Activated naive CD8-positive, alpha-beta T cell (primary cell): Measurements from ENCODE around the gene TRIM26.
"Not testable (repeated sequence)": the region's sequence is repeated elsewhere in the genome, so short reads cannot be mapped to it uniquely, and the experiment has no call there.

Source experiments
- H3K27ac Mint-ChIP-seq: one replicate; pipeline ENCODE4 v1.8.0; 2021; ENCODE audit warnings: mixed read lengths
- H3K27me3 Mint-ChIP-seq: one replicate; pipeline ENCODE4 v1.8.0; 2021; ENCODE audit warnings: mixed read lengths
- H3K36me3 Mint-ChIP-seq: one replicate; pipeline ENCODE4 v1.8.0; 2021; ENCODE audit warnings: mixed read lengths
- H3K4me1 Mint-ChIP-seq: one replicate; pipeline ENCODE4 v1.8.0; 2021; ENCODE audit warnings: low read depth, mixed read lengths
- H3K4me3 Mint-ChIP-seq: one replicate; pipeline ENCODE4 v1.8.0; 2021; ENCODE audit warnings: mild to moderate bottlenecking, mixed read lengths
- H3K9me3 Mint-ChIP-seq: one replicate; pipeline ENCODE4 v1.8.0; 2021; ENCODE audit warnings: low read depth, mixed read lengths

The TRIM26 gene

GRCh38 chr6:30212865-30213666 lies at the start of gene TRIM26:
Gene TRIM26, minus strand, starts transcription at chr6:30213406. Its CDS starts 14,303 bp downstream, at chr6:30199103.
- Mint-ChIP-seq H3K4me3 (peak within 1 kb of the TSS; percentile 93), H3K27ac (peak within 1 kb of the TSS; percentile 98), H3K36me3 (peaks cover 10% of the 10 kb centered on the region), H3K27me3 (no peaks in the 10 kb centered on the region), H3K4me1 (peaks cover 56% of the 10 kb centered on the region), H3K9me3 (no peaks in the 10 kb centered on the region)

GRCh38 chr6:30260036-30260504 lies 46.9 kb upstream of the TRIM26 start:
- Mint-ChIP-seq H3K4me3 (peak overlapping the region; percentile 92), H3K36me3 (peaks cover 19% of the 10 kb centered on the region), H3K4me1 (peaks cover 17% of the 10 kb centered on the region), H3K27ac (peak overlapping the region; percentile 61), H3K27me3 (no peaks in the 10 kb centered on the region), H3K9me3 (no peaks in the 10 kb centered on the region)

- Mint-ChIP-seq H3K27ac (peak overlapping the region; percentile 87), H3K4me1 (peaks cover 17% of the 10 kb centered on the region), H3K4me3 (peak overlapping the region; percentile 92), H3K9me3 (no peaks in the 10 kb centered on the region), H3K27me3 (no peaks in the 10 kb centered on the region), H3K36me3 (peaks cover 15% of the 10 kb centered on the region)
Observed at GRCh38 chr6:30259140-30260035, 46.2 kb upstream of the TRIM26 start.

- no peak overlapping the region for H3K27ac Mint-ChIP-seq
- H3K4me3 Mint-ChIP-seq, result peak overlapping the region; percentile 24
- H3K27me3 Mint-ChIP-seq, result no peaks in the 10 kb centered on the region
- H3K4me1 Mint-ChIP-seq, result peaks cover 17% of the 10 kb centered on the region
- no peaks in the 10 kb centered on the region for H3K9me3 Mint-ChIP-seq
- peaks cover 6% of the 10 kb centered on the region for H3K36me3 Mint-ChIP-seq
Observed at GRCh38 chr6:30258204-30258603, 45.0 kb upstream of the TRIM26 start.

GRCh38 chr6:30252417-30252816 lies 39.2 kb upstream of the TRIM26 start:
- not testable (repeated sequence) for H3K9me3 Mint-ChIP-seq, H3K36me3 Mint-ChIP-seq, H3K4me1 Mint-ChIP-seq, H3K27me3 Mint-ChIP-seq, H3K27ac Mint-ChIP-seq, H3K4me3 Mint-ChIP-seq

- H3K27me3 Mint-ChIP-seq, result peaks cover 12% of the 10 kb centered on the region
- H3K4me3 Mint-ChIP-seq, result no peak overlapping the region
- H3K27ac Mint-ChIP-seq, result no peak overlapping the region
- no peaks in the 10 kb centered on the region for H3K9me3 Mint-ChIP-seq
- peaks cover 3% of the 10 kb centered on the region for H3K4me1 Mint-ChIP-seq
- no peaks in the 10 kb centered on the region for H3K36me3 Mint-ChIP-seq
Observed at GRCh38 chr6:30244560-30244959, 31.4 kb upstream of the TRIM26 start.

GRCh38 chr6:30238178-30238795 lies 25.1 kb upstream of the TRIM26 start:
- Mint-ChIP-seq H3K4me3 (no peak overlapping the region), H3K9me3 (no peaks in the 10 kb centered on the region), H3K36me3 (no peaks in the 10 kb centered on the region), H3K27ac (no peak overlapping the region), H3K4me1 (no peaks in the 10 kb centered on the region), H3K27me3 (peaks cover 27% of the 10 kb centered on the region)

- Mint-ChIP-seq H3K36me3 (peaks cover 2% of the 10 kb centered on the region), H3K4me3 (no peak overlapping the region), H3K27ac (no peak overlapping the region), H3K27me3 (peaks cover 19% of the 10 kb centered on the region), H3K9me3 (peaks cover 3% of the 10 kb centered on the region), H3K4me1 (no peaks in the 10 kb centered on the region)
Observed at GRCh38 chr6:30234356-30234755, 21.1 kb upstream of the TRIM26 start.

- no peak overlapping the region for H3K4me3 Mint-ChIP-seq
- peaks cover 4% of the 10 kb centered on the region for H3K9me3 Mint-ChIP-seq
- peaks cover 5% of the 10 kb centered on the region for H3K36me3 Mint-ChIP-seq
- H3K27me3 Mint-ChIP-seq, result peaks cover 7% of the 10 kb centered on the region
- peaks cover 16% of the 10 kb centered on the region for H3K4me1 Mint-ChIP-seq
- no peak overlapping the region for H3K27ac Mint-ChIP-seq
Observed at GRCh38 chr6:30231067-30231466, 17.9 kb upstream of the TRIM26 start.

- H3K4me1 Mint-ChIP-seq, result peaks cover 16% of the 10 kb centered on the region
- H3K4me3 Mint-ChIP-seq, result peak overlapping the region; percentile 63
Observed at GRCh38 chr6:30227763-30228487, 14.7 kb upstream of the TRIM26 start.

GRCh38 chr6:30227242-30227722 lies 14.1 kb upstream of the TRIM26 start:
- Mint-ChIP-seq H3K36me3 (peaks cover 14% of the 10 kb centered on the region), H3K27me3 (peaks cover 1% of the 10 kb centered on the region), H3K4me3 (peak overlapping the region; percentile 63), H3K4me1 (peaks cover 16% of the 10 kb centered on the region), H3K27ac (peak overlapping the region; percentile 91), H3K9me3 (peaks cover 8% of the 10 kb centered on the region)

More at GRCh38 chr6:30227763-30228487, 14.7 kb upstream of the TRIM26 start:
- peak overlapping the region; percentile 91 for H3K27ac Mint-ChIP-seq
- peaks cover 8% of the 10 kb centered on the region for H3K9me3 Mint-ChIP-seq
- H3K27me3 Mint-ChIP-seq, result peaks cover 4% of the 10 kb centered on the region
- peaks cover 10% of the 10 kb centered on the region for H3K36me3 Mint-ChIP-seq

- H3K4me3 Mint-ChIP-seq, result no peak overlapping the region
- H3K4me1 Mint-ChIP-seq, result peaks cover 18% of the 10 kb centered on the region
- no peak overlapping the region for H3K27ac Mint-ChIP-seq
- H3K27me3 Mint-ChIP-seq, result no peaks in the 10 kb centered on the region
- H3K36me3 Mint-ChIP-seq, result peaks cover 9% of the 10 kb centered on the region
- H3K9me3 Mint-ChIP-seq, result peaks cover 5% of the 10 kb centered on the region
Observed at GRCh38 chr6:30223339-30223738, 10.1 kb upstream of the TRIM26 start.

GRCh38 chr6:30221956-30222355 lies 8.8 kb upstream of the TRIM26 start:
- not testable (repeated sequence) for H3K4me3 Mint-ChIP-seq, H3K36me3 Mint-ChIP-seq, H3K27me3 Mint-ChIP-seq, H3K9me3 Mint-ChIP-seq, H3K27ac Mint-ChIP-seq, H3K4me1 Mint-ChIP-seq

GRCh38 chr6:30221395-30221794 lies 8.2 kb upstream of the TRIM26 start:
- not testable (repeated sequence) for H3K27ac Mint-ChIP-seq, H3K4me1 Mint-ChIP-seq, H3K36me3 Mint-ChIP-seq, H3K27me3 Mint-ChIP-seq, H3K9me3 Mint-ChIP-seq, H3K4me3 Mint-ChIP-seq
